ENCODE data around the gene PRTFDC1.

The PRTFDC1 gene

GRCh38 chr10:24904824-24905223 lies 47.6 kb downstream of the PRTFDC1 start:
- no peak overlapping the region for H3K27ac ChIP-seq (replicated peaks)
- DNase-seq (ENCODE audit: low read depth in 1 of 2, low spot score in 1 of 2): no peak
- TF ChIP-seq POLR2AphosphoS5 (IDR thresholded peaks at IDR 0.05; ENCODE audit: low read depth) (no peak), CTCF (IDR thresholded peaks at IDR 0.05; ENCODE audit: insufficient read depth, low read length) (no peak), GABPA (IDR thresholded peaks at IDR 0.05; ENCODE audit: low read depth) (no peak), REST (IDR thresholded peaks at IDR 0.05; ENCODE audit: insufficient replicate concordance, low read depth) (no peak), SPI1 (IDR thresholded peaks at IDR 0.05; ENCODE audit: borderline replicate concordance, low read depth) (no peak)
- H3K27me3 ChIP-seq (ENCODE audit: insufficient read depth, poor library complexity, severe bottlenecking): no peaks in the 10 kb centered on the region
- H3K4me3 ChIP-seq (replicated peaks; ENCODE audit: insufficient read depth, low read length): no peak overlapping the region

- TF ChIP-seq SPI1 (IDR thresholded peaks at IDR 0.05; ENCODE audit: borderline replicate concordance, low read depth) (no peak), REST (IDR thresholded peaks at IDR 0.05; ENCODE audit: insufficient replicate concordance, low read depth) (no peak), GABPA (IDR thresholded peaks at IDR 0.05; ENCODE audit: low read depth) (no peak), POLR2AphosphoS5 (IDR thresholded peaks at IDR 0.05; ENCODE audit: low read depth) (no peak), CTCF (IDR thresholded peaks at IDR 0.05; ENCODE audit: insufficient read depth, low read length) (no peak)
- no peak overlapping the region for H3K4me3 ChIP-seq (replicated peaks; ENCODE audit: insufficient read depth, low read length)
- no peak for DNase-seq (ENCODE audit: low read depth in 1 of 2, low spot score in 1 of 2)
- no peaks in the 10 kb centered on the region for H3K27me3 ChIP-seq (ENCODE audit: insufficient read depth, poor library complexity, severe bottlenecking)
- H3K27ac ChIP-seq (replicated peaks): no peak overlapping the region
Measured at GRCh38 chr10:24902400-24902728, 50.0 kb downstream of the PRTFDC1 start.

GRCh38 chr10:24901686-24902399 lies 50.6 kb downstream of the PRTFDC1 start:
- no peak overlapping the region for H3K27ac ChIP-seq (replicated peaks)
- no peak for DNase-seq (ENCODE audit: low read depth in 1 of 2, low spot score in 1 of 2)
- no peaks in the 10 kb centered on the region for H3K27me3 ChIP-seq (ENCODE audit: insufficient read depth, poor library complexity, severe bottlenecking)
- no peak overlapping the region for H3K4me3 ChIP-seq (replicated peaks; ENCODE audit: insufficient read depth, low read length)
- TF ChIP-seq GABPA (IDR thresholded peaks at IDR 0.05; ENCODE audit: low read depth): no peak
- TF ChIP-seq SPI1 (IDR thresholded peaks at IDR 0.05; ENCODE audit: borderline replicate concordance, low read depth): no peak
- no peak for TF ChIP-seq REST (IDR thresholded peaks at IDR 0.05; ENCODE audit: insufficient replicate concordance, low read depth)
- TF ChIP-seq CTCF (IDR thresholded peaks at IDR 0.05; ENCODE audit: insufficient read depth, low read length): no peak
- TF ChIP-seq POLR2AphosphoS5 (IDR thresholded peaks at IDR 0.05; ENCODE audit: low read depth): no peak
